Liver (tissue), 9 donors: Measurements from ENCODE around the gene NFATC2. TPM values are rescaled to one million over a fixed set of nuclear protein-coding genes. Genes with fewer than 3 reads are reported as not detected.

Experiments
- DNase-seq: peaks from one replicate; pipeline ENCODE4 v3.0.0-alpha.2; 2017; ENCODE audit warnings: low spot score
- H3K27ac ChIP-seq, 2 donors: one replicate each; pipeline ENCODE4 v1.7.0; 2013; ENCODE audit warnings: inconsistent platforms in 2 of 2, low read length in 2 of 2, control low read depth in 1 of 2, low read depth in 1 of 2, mild to moderate bottlenecking in 1 of 2
- H3K27me3 ChIP-seq, 4 donors: one replicate each; pipeline versions ENCODE4 v1.6.1 to v1.7.0; 2013; ENCODE audit warnings: low read length in 3 of 4, inconsistent platforms in 1 of 4, mild to moderate bottlenecking in 1 of 4, moderate library complexity in 1 of 4; ENCODE audit not compliant: control insufficient read depth in 4 of 4, insufficient read depth in 4 of 4
- H3K36me3 ChIP-seq, 4 donors: one replicate each; pipeline versions ENCODE4 v1.6.1 to v1.7.0; 2013; ENCODE audit warnings: low read length in 3 of 4, mild to moderate bottlenecking in 3 of 4, low read depth in 1 of 4, moderate library complexity in 1 of 4; ENCODE audit not compliant: control insufficient read depth in 4 of 4, insufficient read depth in 3 of 4
- H3K4me1 ChIP-seq, 4 donors: one replicate each; pipeline versions ENCODE4 v1.6.1 to v1.7.0; 2013; ENCODE audit warnings: low read length in 3 of 4, mild to moderate bottlenecking in 3 of 4, moderate library complexity in 1 of 4; ENCODE audit not compliant: control insufficient read depth in 4 of 4, insufficient read depth in 4 of 4
- H3K4me3 ChIP-seq, 3 donors: one replicate each; pipeline versions ENCODE4 v1.6.1 to v1.7.0; 2013; ENCODE audit warnings: low read length in 3 of 3, control low read depth in 1 of 3, low read depth in 1 of 3, mild to moderate bottlenecking in 1 of 3
- H3K9ac ChIP-seq, 2 donors: one replicate each; pipeline ENCODE4 v1.7.0; 2013; ENCODE audit warnings: low read length in 2 of 2, mild to moderate bottlenecking in 2 of 2, moderate library complexity in 2 of 2, control low read depth in 1 of 2, low read depth in 1 of 2
- H3K9me3 ChIP-seq, 4 donors: one replicate each; pipeline versions ENCODE4 v1.6.1 to v1.7.0; 2013; ENCODE audit warnings: low read length in 3 of 4; ENCODE audit not compliant: control insufficient read depth in 4 of 4
- CTCF ChIP-seq: fragments of 150-350 bp; IDR thresholded peaks from 2 replicates; pipeline ENCODE4 v1.5.1; 2017; ENCODE audit warnings: improper control_type of control experiment, low read depth, low read length; ENCODE audit not compliant: missing input control
- EGR1 ChIP-seq, 2 donors: IDR thresholded peaks; 2 replicates each; pipeline ENCODE4 v1.6.1; 2016 to 2018; ENCODE audit warnings: antibody characterized with exemption in 2 of 2, low read depth in 2 of 2
- FOXA1 ChIP-seq: IDR thresholded peaks from 2 replicates; pipeline ENCODE4 v1.6.1; 2016; ENCODE audit warnings: antibody characterized with exemption
- FOXA2 ChIP-seq: IDR thresholded peaks from 2 replicates; pipeline ENCODE4 v1.6.1; 2016; ENCODE audit warnings: antibody characterized with exemption
- GABPA ChIP-seq, 2 donors: IDR thresholded peaks in 1 of 2; conservative IDR thresholded peaks in 1 of 2; 2 replicates each; pipeline ENCODE4 v1.6.1; 2016; ENCODE audit warnings: antibody characterized with exemption in 2 of 2, mild to moderate bottlenecking in 1 of 2, moderate library complexity in 1 of 2
- HNF4A ChIP-seq, 2 donors: conservative IDR thresholded peaks; 2 replicates each; pipeline ENCODE4 v1.6.1; 2016; ENCODE audit warnings: antibody characterized with exemption in 2 of 2, mild to moderate bottlenecking in 2 of 2
- HNF4G ChIP-seq: IDR thresholded peaks from 2 replicates; pipeline ENCODE4 v1.6.1; 2016; ENCODE audit warnings: antibody characterized with exemption
- JUND ChIP-seq, 2 donors: IDR thresholded peaks; 2 replicates each; pipeline ENCODE4 v1.6.1; 2016; ENCODE audit warnings: antibody characterized with exemption in 2 of 2
- MAX ChIP-seq: IDR thresholded peaks from 2 replicates; pipeline ENCODE4 v1.6.1; 2016; ENCODE audit warnings: antibody characterized with exemption
- NR2F2 ChIP-seq: IDR thresholded peaks from 2 replicates; pipeline ENCODE4 v1.6.1; 2016; ENCODE audit warnings: antibody characterized with exemption
- RAD21 ChIP-seq, 2 donors: IDR thresholded peaks; 2 replicates each; pipeline ENCODE4 v1.6.1; 2016; ENCODE audit warnings: antibody characterized with exemption in 2 of 2, mild to moderate bottlenecking in 2 of 2
- SP1 ChIP-seq: IDR thresholded peaks from 2 replicates; pipeline ENCODE4 v1.6.1; 2018; ENCODE audit warnings: antibody characterized with exemption, mild to moderate bottlenecking
- TAF1 ChIP-seq: conservative IDR thresholded peaks from 2 replicates; pipeline ENCODE4 v1.6.1; 2016; ENCODE audit warnings: antibody characterized with exemption, mild to moderate bottlenecking
- YY1 ChIP-seq: IDR thresholded peaks from 2 replicates; pipeline ENCODE4 v1.6.1; 2016; ENCODE audit warnings: antibody characterized with exemption, mild to moderate bottlenecking
- ZBTB33 ChIP-seq: IDR thresholded peaks from 2 replicates; pipeline ENCODE4 v1.6.1; 2016; ENCODE audit warnings: antibody characterized with exemption
- WGBS: extraction: QIAGEN DNeasy Blood & Tissue Kit; methylation state at CpG from one replicate; pipeline ENCODE4 v1.1.7; 2013; 5-methylcytosine and 5-hydroxymethylcytosine counted together
- polyA plus RNA-seq, 2 donors: library from polyadenylated mRNA; stranded (reverse) in 1 of 2; unstranded in 1 of 2; fragments of 200-250 nt in 1 of 2; fragments of >200 nt in 1 of 2; fragmentation: Nextera tagmentation in 1 of 2; extraction: Ambion mirVana in 1 of 2; gene quantifications; one replicate each; pipeline versions ENCODE4 v1.2.1 to v1.2.3, GENCODE V29; 2013 to 2015
- total RNA-seq, 2 donors: library from RNA; depleted of rRNA; stranded (reverse); fragments of >200 nt; gene quantifications; one replicate each; pipeline ENCODE4 v1.2.3, GENCODE V29; 2014
- TF ChIP-seq, protein P1 (sequence below): IDR thresholded peaks from 2 replicates; pipeline ENCODE4 v1.6.1; 2016; ENCODE audit warnings: antibody characterized with exemption, mild to moderate bottlenecking
- TF ChIP-seq, protein P2 (sequence below): IDR thresholded peaks from 2 replicates; pipeline ENCODE4 v1.6.1; 2016; ENCODE audit warnings: antibody characterized with exemption
- donor health status: healthy.
- donor health status: healthy.
- donor health status: healthy.
- donor health status: healthy.
- donor health status: healthy.

The NFATC2 gene
- total and polyA plus RNA-seq, 4 donors, result 1.2 to 6.7 (median 2.6) TPM

GRCh38 chr20:51516855-51517254, 25.7 kb downstream of the NFATC2 start:
- Histone ChIP-seq H3K36me3 (peaks cover 0 to 23% (median 17%) of the 10 kb centered on the region in 4 donors), H3K9ac (no peak overlapping the region), H3K27me3 (no peaks in the 10 kb centered on the region), H3K9me3 (no peaks in the 10 kb centered on the region), H3K4me1 (no peaks in the 10 kb centered on the region), H3K4me3 (no peak overlapping the region), H3K27ac (no peak overlapping the region)
- WGBS, result over 99% methylated on average over 7 of the region's 7 CpGs
- TF ChIP-seq GABPA (IDR thresholded peaks at IDR 0.05 in 1 of 2, conservative IDR thresholded peaks at IDR 0.05 in 1 of 2) (no peak), JUND (IDR thresholded peaks at IDR 0.05) (no peak), HNF4A (conservative IDR thresholded peaks at IDR 0.05) (no peak), FOXA1 (no peak), CTCF (no peak), ZBTB33 (no peak), TAF1 (no peak), RAD21 (IDR thresholded peaks at IDR 0.05) (no peak), NR2F2 (no peak), SP1 (no peak), EGR1 (IDR thresholded peaks at IDR 0.05; ENCODE audit: low read depth in 2 of 2) (no peak)
- TF ChIP-seq, protein P1, sequence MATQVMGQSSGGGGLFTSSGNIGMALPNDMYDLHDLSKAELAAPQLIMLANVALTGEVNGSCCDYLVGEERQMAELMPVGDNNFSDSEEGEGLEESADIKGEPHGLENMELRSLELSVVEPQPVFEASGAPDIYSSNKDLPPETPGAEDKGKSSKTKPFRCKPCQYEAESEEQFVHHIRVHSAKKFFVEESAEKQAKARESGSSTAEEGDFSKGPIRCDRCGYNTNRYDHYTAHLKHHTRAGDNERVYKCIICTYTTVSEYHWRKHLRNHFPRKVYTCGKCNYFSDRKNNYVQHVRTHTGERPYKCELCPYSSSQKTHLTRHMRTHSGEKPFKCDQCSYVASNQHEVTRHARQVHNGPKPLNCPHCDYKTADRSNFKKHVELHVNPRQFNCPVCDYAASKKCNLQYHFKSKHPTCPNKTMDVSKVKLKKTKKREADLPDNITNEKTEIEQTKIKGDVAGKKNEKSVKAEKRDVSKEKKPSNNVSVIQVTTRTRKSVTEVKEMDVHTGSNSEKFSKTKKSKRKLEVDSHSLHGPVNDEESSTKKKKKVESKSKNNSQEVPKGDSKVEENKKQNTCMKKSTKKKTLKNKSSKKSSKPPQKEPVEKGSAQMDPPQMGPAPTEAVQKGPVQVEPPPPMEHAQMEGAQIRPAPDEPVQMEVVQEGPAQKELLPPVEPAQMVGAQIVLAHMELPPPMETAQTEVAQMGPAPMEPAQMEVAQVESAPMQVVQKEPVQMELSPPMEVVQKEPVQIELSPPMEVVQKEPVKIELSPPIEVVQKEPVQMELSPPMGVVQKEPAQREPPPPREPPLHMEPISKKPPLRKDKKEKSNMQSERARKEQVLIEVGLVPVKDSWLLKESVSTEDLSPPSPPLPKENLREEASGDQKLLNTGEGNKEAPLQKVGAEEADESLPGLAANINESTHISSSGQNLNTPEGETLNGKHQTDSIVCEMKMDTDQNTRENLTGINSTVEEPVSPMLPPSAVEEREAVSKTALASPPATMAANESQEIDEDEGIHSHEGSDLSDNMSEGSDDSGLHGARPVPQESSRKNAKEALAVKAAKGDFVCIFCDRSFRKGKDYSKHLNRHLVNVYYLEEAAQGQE, result no peak
- TF ChIP-seq, protein P2, sequence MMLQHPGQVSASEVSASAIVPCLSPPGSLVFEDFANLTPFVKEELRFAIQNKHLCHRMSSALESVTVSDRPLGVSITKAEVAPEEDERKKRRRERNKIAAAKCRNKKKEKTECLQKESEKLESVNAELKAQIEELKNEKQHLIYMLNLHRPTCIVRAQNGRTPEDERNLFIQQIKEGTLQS, result no peak
- no peak for DNase-seq

DNA sequence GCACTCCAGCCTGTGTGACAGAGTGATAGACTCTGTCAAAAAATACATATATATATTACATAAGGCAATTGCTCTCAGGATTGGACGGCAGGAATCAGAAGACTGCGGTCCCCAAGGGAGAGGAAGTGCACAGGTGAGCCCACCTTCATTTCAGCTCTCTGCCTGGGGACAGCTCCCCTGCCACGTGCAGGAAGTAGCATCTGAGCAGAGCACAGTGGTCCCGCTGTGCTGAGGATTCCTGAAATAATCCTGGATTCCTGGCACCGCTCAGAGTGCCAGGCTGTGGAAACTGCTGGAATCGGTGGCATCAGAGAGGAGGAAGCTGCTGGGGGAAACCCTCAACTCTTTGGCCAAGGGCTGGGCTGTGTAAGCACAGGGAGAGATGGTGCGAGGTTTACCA, 27.7 kb downstream of the NFATC2 start:
- peaks cover 0 to 28% (median 20%) of the 10 kb centered on the region in 4 donors for H3K36me3 ChIP-seq
- WGBS, result 95% methylated on average over 7 of the region's 7 CpGs
- TF ChIP-seq EGR1 (IDR thresholded peaks at IDR 0.05; ENCODE audit: low read depth in 2 of 2) (no peak), MAX (no peak), FOXA1 (no peak), GABPA (IDR thresholded peaks at IDR 0.05 in 1 of 2, conservative IDR thresholded peaks at IDR 0.05 in 1 of 2) (no peak), ZBTB33 (no peak), NR2F2 (no peak), RAD21 (IDR thresholded peaks at IDR 0.05) (no peak), YY1 (no peak), HNF4A (conservative IDR thresholded peaks at IDR 0.05) (no peak), HNF4G (no peak), SP1 (no peak), FOXA2 (no peak)
- TF ChIP-seq, protein P2, result no peak
- TF ChIP-seq, protein P1, result no peak

More for the DNA sequence above, 27.7 kb downstream of the NFATC2 start:
- Histone ChIP-seq H3K4me1 (no peaks in the 10 kb centered on the region), H3K9ac (no peak overlapping the region), H3K27me3 (no peaks in the 10 kb centered on the region), H3K9me3 (no peaks in the 10 kb centered on the region), H3K27ac (no peak overlapping the region), H3K4me3 (no peak overlapping the region)
- DNase-seq, result no peak
